ENCODE data around the gene EGFR.

Gene EGFR

GRCh38 chr7:55085511-55086412 is 66.9 kb downstream of the EGFR start:
- no peak for DNase-seq

- no peak for DNase-seq
Measured at GRCh38 chr7:55086413-55087201, 67.8 kb downstream of the EGFR start.

- DNase-seq, result no peak
Measured at GRCh38 chr7:55087521-55087961, 68.7 kb downstream of the EGFR start.

- no peak for DNase-seq
Measured at GRCh38 chr7:55088107-55088506, 69.3 kb downstream of the EGFR start.

- no peak for DNase-seq
Measured at GRCh38 chr7:55088620-55089019, 69.8 kb downstream of the EGFR start.

- no peak for DNase-seq
Measured at GRCh38 chr7:55092186-55092974, 73.6 kb downstream of the EGFR start.

GRCh38 chr7:55092975-55093373 is 74.2 kb downstream of the EGFR start:
- DNase-seq, result no peak

GRCh38 chr7:55093674-55094073 is 74.9 kb downstream of the EGFR start:
- DNase-seq, result no peak

- no peak for DNase-seq
Measured at GRCh38 chr7:55094092-55094690, 75.4 kb downstream of the EGFR start.

- no peak for DNase-seq
Measured at GRCh38 chr7:55095672-55096071, 76.9 kb downstream of the EGFR start.

- DNase-seq, result no peak
Measured at GRCh38 chr7:55096323-55096722, 77.5 kb downstream of the EGFR start.

GRCh38 chr7:55097100-55097499 is 78.3 kb downstream of the EGFR start:
- DNase-seq, result no peak

- DNase-seq, result no peak
Measured at GRCh38 chr7:55099066-55099820, 80.4 kb downstream of the EGFR start.

GRCh38 chr7:55099821-55100543 is 81.2 kb downstream of the EGFR start:
- DNase-seq, result no peak

- DNase-seq, result no peak
Measured at GRCh38 chr7:55100544-55101327, 81.9 kb downstream of the EGFR start.

GRCh38 chr7:55101359-55101758 is 82.5 kb downstream of the EGFR start:
- no peak for DNase-seq

- no peak for DNase-seq
Measured at GRCh38 chr7:55104123-55104522, 85.3 kb downstream of the EGFR start.

GRCh38 chr7:55104712-55105433 is 86.1 kb downstream of the EGFR start:
- no peak for DNase-seq

GRCh38 chr7:55105952-55106351 is 87.1 kb downstream of the EGFR start:
- no peak for DNase-seq

GRCh38 chr7:55107946-55108345 is 89.1 kb downstream of the EGFR start:
- DNase-seq, result no peak

Data from NCI-H774 (cell line).